GM18951 (cell line): ENCODE measurements around the gene ADPRS.

Experiments used
- POLR2A ChIP-seq: IDR thresholded peaks from 4 replicates; pipeline ENCODE4 v1.6.1; 2011; ENCODE audit warnings: mild to moderate bottlenecking; ENCODE audit not compliant: insufficient read length, insufficient read depth; ENCODE audit errors: extremely low read depth
- in situ Hi-C: fragments of 300-500 bp; cut with MboI; formaldehyde crosslinking; loops from one replicate; pipeline ENCODE4 v1.12.0; 2022; ENCODE audit warnings: low sequenced_read_pairs, mixed read lengths, inconsistent platforms; ENCODE audit not compliant: unreplicated experiment

Gene ADPRS

DNA sequence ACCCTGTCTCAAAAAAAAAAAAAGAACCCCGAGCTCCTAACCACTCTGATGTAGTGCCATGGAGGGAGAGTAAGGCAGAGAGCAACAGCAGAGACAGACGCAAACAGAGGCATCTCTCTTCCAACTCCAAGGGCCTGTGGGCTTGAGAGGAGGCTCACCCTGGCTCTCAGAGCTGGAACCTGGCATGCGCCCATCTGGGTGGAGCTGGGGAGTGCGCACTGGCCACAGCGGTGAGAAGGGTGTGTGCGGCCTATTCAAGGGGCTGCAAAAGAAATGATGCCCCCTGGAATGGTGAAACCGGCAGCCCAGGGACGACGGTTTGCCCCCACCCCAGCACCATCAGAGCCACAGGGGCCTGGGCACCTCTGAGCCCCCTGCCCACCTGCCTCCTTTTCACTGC, 18.7 kb downstream of the ADPRS start:
- in situ Hi-C loops: loop anchor here (10.0 kb wide), 1 partner anchor 177 kb away; no protein-coding TSS in a partner anchor
- no peak for TF ChIP-seq POLR2A

DNA sequence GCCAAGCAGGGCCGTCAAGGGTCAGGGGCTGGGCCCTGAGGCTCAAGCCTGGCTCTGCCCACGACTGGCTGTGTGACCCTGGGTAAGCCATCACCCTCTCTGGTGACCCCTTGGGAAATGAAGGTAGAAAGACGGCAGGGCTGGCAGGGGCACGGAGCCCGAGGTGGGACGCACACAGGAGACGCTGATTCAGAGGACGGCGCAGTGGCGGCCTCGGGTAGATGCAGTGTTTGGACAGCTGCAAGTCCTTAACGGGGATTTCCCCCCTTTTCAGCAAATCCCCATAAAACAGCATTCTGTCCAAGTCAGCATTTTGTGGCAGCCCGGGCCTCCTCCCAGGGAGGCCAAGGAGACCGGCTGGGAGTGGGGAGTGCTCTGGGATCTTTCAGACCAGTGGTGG, 19.6 kb downstream of the ADPRS start:
- no peak for TF ChIP-seq POLR2A
- in situ Hi-C loops: loop anchor here (10.0 kb wide), 1 partner anchor 176 kb away; no protein-coding TSS in a partner anchor

DNA sequence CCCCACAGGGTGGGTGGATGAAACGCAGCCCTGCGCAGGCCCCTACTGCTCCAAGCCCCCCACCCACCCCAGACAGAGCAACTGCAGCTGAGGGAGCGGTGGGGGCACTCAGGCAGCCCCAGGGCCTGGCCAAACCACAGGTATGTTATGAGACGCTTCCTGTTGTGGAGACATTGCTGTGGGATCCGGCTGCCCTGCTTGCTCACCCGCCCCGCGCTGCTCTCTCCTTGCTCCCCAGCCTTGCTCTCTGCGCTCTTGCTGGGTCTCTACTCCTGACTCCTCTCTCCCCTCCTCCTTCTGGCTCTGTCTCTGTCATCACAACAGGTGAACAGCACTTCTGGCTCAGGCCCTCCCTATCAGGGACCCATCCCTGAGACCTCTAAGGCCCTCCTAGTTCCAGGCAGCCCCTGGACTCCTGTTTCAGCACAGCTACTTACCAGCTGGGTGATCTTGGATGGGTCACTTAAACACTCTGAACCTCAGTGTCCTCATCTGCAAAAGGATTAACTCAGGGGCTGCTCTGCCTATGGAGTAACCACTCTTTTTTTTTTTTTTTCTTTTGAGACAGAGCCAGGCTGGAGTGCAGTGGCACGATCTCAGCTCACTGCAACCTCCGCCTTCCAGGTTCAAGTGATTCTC, 20.5 kb downstream of the ADPRS start:
- in situ Hi-C loops: loop anchor here (10.0 kb wide), 1 partner anchor 176 kb away; no protein-coding TSS in a partner anchor
- no peak for TF ChIP-seq POLR2A

DNA sequence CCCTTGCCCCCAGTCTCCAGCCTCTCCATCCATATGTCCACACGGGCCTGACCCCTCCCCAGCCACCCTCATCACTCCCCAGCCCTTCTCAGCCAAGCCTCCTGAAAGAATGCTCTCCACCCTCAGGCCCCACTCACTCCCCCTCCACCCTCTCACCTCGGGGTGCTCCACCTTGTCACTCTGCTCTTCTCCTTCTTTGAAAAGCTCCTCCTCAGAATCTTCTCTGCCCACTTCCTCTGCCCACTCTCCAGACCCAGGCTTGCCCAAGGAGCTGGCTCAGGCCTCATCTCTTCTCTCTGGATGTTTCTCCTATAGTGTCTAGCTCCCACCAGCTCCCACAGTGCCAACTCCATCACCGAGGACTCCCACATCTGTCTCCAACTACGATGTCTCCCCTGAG, 22.5 kb downstream of the ADPRS start:
- TF ChIP-seq POLR2A: no peak

DNA sequence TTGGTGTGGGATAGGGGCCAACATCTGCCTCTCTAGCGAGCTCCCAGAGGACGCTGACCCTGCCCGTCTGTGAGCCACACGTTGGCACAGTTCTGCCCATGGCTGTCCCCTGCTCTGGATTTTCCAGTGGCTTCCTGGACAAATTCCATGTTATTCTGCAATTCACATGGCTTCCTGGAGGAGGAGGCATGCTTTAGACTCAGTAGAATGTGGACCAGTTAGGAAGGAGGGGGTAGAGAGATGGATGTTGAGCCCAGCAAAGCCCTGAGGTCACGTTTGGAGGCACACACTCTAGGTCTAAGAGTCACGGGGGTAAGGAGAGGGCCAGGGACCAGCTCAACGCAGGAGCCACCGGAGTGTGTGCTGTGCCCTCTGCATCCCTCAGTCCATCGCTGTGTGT, 24.1 kb downstream of the ADPRS start:
- no peak for TF ChIP-seq POLR2A

More for the DNA sequence above, 22.5 kb downstream of the ADPRS start:
- in situ Hi-C loops: no loop called here

DNA sequence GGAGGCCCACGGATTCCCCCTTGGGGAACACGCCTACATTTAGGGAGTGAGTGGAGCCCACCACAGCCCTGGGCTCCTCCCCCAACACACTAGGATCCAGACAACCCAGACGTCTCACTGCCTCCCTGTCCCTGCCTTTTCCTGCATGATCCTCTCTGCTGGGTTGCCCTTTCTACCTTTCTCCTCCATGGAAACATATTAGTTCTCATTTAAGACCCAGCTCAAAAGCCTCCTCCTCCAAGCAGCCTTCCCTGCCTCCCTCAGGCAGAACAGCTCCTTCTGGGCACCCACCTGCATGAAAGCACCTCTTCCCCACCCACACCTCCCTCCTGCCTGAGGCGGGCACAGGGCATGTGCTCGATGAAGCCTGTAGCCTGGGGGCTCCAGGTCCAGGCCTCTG, 25.7 kb downstream of the ADPRS start:
- in situ Hi-C loops: no loop called here
- no peak for TF ChIP-seq POLR2A

More for the DNA sequence above, 24.1 kb downstream of the ADPRS start:
- in situ Hi-C loops: no loop called here

DNA sequence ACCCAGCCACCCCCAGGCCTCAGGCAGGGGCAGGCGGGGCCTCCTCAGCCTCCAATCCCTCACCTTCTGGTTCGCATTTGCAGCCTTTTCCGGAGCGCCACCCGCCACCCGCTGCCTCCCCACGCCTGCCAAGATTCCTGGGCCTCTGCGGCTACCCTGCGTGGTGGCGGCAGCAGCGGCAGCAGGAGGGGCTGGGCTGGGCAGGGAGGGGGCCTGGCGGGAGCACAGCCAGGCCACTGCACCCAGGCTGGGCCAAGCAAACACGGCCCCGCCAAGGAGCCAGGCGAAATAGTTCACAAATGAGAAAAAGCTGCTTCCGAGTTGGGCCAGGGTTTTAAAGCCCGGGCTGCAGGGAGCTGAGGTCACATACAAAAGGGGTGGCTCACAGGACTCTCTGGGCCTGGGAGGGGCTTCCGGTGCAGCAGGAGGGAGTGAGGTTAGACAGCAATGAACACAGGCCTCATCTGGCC, 26.5 kb downstream of the ADPRS start:
- TF ChIP-seq POLR2A: no peak
- in situ Hi-C loops: no loop called here

DNA sequence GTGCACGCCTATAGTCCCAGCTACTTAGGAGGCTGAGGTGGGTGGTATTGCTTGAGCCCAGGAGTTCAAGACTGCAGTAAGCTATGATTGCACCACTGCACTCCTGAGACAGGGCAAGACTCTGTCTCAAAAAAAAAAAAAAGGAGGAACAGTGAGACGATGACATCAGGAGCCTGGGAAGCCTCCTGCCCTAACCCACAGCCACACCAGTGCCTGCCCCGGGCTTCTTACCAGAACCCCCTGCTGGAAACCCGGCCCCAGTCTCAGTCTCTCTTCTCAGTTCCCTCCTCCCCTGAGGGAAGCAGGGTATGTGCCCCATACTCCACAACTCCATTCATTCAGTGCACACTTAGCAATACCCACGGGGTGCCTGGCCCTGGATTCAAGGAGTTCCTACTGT, 27.2 kb downstream of the ADPRS start:
- no peak for TF ChIP-seq POLR2A
- in situ Hi-C loops: no loop called here

DNA sequence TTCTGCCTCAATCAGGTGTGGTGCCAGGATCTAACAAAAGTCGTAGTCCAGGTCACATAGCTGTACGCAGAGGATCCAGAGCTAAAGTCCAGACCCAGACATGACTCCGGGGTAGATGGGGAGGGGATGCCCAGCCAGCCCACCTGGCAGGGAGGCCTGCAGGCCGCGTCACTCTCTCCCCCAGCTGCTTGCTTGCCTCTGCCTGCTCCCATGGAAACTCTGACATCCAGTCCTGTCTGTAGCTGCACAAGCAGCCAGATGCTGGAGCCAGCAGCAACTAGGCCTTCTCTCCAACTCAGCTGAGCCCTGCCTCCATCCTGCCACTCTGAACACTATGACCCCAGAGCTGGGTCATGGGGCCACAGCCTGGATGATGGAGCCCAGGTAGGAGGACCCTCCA, 28.2 kb downstream of the ADPRS start:
- no peak for TF ChIP-seq POLR2A
- in situ Hi-C loops: no loop called here

DNA sequence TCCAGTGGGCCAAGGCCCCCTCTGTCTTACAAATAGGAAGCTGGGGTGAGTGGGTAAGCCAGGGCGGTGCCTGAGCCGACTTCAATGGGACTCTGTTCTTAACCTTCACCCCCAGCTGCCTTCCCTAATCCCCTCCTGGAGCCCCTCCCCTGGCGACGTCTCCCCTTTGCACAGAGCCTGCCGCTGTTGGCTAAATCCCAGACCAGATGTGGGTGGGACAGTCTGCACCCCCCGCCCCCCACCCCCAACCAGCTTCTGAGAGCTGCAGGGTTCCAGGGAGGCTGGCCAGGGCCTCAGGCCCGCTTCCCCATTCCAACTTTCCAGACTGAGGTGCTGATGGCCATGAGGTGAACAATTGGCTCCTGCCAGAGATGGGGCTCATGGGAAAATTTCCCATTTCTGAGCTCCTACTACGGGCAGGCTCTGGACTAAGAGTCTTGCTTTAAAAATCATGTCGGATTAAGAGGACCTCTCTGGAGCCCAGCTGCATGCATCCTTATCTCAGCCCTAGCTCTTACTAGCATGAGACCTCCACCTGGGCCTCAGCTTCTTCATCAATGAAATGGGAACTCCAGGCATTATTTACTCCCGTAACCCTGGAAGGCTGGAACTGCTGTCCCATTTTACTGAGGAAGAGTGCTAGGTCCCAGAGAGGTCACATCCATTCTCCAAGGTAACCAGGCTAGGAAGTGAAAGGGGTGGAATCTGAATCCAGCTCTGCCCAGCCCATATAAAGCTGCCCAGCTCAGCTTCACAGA, 29.9 kb downstream of the ADPRS start:
- in situ Hi-C loops: no loop called here
- TF ChIP-seq POLR2A: no peak

DNA sequence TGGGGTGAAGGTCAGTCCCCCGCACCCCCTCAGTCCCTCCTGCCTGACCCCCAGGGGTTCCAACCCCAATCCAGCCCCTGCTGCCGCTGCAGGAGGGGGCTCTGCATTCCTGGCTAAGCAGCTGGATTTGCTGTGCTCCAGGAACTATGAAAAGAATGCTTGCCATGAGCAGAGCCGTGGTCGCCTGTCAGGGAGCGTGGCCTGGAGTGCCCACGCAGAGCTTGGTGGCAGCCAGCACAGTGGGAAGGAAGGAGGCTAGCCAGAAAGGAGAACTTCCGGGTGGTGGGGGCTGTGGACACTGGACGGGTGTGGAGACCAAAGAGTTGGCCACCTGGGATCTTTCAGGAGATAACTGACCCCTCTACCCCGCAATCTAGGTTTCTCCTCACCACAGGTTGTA, 30.8 kb downstream of the ADPRS start:
- in situ Hi-C loops: no loop called here
- no peak for TF ChIP-seq POLR2A

DNA sequence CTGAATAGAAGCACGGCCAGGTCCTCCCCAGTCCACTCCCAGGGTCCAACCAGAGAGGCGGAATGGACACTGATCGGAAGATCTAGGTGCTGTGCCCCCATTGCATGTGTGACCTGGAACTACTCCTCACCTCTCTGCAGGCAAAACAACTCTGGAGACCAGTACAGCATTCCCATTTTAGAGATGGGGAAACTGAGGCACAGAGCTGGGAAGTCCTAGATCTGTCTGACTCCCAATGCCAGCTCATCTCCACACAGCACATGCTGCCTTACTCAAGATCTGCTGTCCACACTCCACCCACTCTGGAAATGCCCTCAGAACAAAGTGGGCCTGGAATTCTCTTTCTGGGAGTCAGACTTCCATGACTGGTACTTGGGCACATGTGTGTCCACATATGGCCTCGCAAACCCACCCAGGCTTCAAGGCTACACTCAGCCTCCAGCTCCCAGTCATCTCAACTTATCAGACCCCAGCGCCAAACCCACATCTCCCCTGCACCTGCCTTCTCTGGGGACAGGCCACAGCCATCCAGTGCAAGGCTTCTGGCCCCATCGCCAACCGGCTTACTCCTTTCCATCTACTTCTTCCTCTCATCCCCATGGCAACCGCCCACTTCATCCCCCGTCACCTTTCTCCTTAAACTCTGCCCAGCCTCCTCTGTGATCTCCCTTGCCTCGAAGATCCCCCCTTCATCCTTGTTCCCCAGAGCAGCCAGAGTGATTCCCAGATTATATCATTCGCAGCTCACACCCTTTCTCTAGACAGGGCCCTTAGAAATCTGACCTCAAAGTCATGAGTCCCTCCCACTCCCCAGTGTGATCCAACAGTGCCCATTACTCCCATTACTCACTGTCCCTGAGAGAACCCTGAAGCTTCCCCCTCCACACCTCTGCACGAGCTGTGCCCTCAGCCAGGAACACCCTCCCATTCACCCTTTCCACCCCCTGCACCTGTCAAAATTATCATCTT, 33.7 kb downstream of the ADPRS start:
- TF ChIP-seq POLR2A: no peak
- in situ Hi-C loops: no loop called here

DNA sequence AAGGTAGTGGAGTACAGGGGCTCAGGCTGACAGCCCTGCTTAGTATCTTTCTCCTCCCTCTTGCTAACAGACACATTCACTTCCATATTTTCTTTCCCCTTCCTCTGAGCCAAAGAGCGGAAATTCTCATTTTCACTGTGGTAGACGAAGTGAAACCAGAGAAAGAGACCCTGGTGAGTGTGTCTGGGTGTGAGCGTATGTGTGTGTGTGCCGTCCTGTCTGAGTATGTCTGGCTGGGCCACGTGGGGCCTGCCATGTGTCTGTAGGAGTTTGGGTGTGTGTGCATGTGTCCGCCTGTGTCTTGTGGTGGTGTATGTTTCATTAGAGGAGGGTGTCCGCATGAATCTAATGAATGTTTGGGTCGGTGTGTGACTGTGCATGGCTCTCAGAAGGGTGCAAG, 34.7 kb downstream of the ADPRS start:
- in situ Hi-C loops: no loop called here

More for the DNA sequence above, 34.7 kb downstream of the ADPRS start:
- TF ChIP-seq POLR2A: no peak
